Endothelial cell of umbilical vein (primary cell): Measurements from ENCODE around the gene MAK.

Source experiments
- EZH2 ChIP-seq: IDR thresholded peaks from 2 replicates; pipeline ENCODE4 v1.6.1; 2012; ENCODE audit warnings: borderline replicate concordance, low read depth, mild to moderate bottlenecking, moderate library complexity, low read length, inconsistent platforms; ENCODE audit not compliant: severe bottlenecking
- FOS ChIP-seq: IDR thresholded peaks from 2 replicates; pipeline ENCODE4 v1.6.1; 2011; ENCODE audit warnings: mild to moderate bottlenecking, low read length, moderate library complexity, borderline replicate concordance; ENCODE audit not compliant: insufficient read depth
- GATA2 ChIP-seq: IDR thresholded peaks from 2 replicates; pipeline ENCODE4 v1.7.0; 2011; ENCODE audit warnings: low read depth, mild to moderate bottlenecking, moderate library complexity, mixed read lengths, low read length; ENCODE audit not compliant: insufficient read length, insufficient read depth
- JUN ChIP-seq: IDR thresholded peaks from 2 replicates; pipeline ENCODE4 v1.6.1; 2011; ENCODE audit warnings: borderline replicate concordance, low read depth; ENCODE audit not compliant: insufficient read length, insufficient read depth
- MYC ChIP-seq: IDR thresholded peaks from one replicate; pipeline ENCODE4 v1.6.1; 2011; ENCODE audit warnings: mild to moderate bottlenecking, low read depth, low read length
- POLR2A ChIP-seq: IDR thresholded peaks from 2 replicates; pipeline ENCODE4 v1.6.1; 2012; ENCODE audit warnings: low read depth, mild to moderate bottlenecking, control low read depth, low read length
- POLR2AphosphoS5 ChIP-seq: IDR thresholded peaks from 2 replicates; pipeline ENCODE4 v1.6.1; 2012; ENCODE audit warnings: low read depth, mild to moderate bottlenecking, control low read depth, low read length, moderate library complexity; ENCODE audit not compliant: insufficient read depth
- TF ChIP-seq, protein P1 (sequence below), 2 donors: IDR thresholded peaks; 1 replicate in 1 of 2; 2 replicates in 1 of 2; pipeline ENCODE4 v1.5.1; 2011; ENCODE audit warnings: low read length in 2 of 2, mild to moderate bottlenecking in 2 of 2, moderate library complexity in 2 of 2, control low read depth in 1 of 2, inconsistent platforms in 1 of 2, low read depth in 1 of 2; ENCODE audit not compliant: insufficient read depth in 1 of 2; ENCODE audit errors: extremely low read depth in 1 of 2
- TF ChIP-seq, protein P2 (sequence below): IDR thresholded peaks from 2 replicates; pipeline ENCODE4 v1.6.1; 2011; ENCODE audit not compliant: insufficient read depth, insufficient read length

DNA sequence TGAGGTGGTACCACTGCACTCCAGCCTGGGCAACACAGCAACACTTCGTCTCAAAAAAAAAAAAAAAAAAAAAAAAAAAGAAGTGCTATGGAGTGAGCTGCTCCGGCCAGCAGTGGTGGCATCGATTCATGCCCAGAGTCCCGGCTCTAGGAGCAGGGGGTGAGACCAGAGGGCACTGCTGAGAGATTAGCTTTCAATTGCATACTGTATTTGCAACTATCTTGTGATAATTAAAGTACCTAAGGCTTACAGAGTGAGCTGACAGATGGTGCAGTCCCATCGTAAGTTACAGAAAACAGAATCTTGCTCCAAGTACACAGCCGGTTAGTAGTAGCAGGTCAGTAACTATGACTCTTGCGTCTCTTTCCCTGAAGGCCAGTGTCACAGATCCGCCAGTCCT is 59.3 kb downstream of the MAK start:
- no peak for TF ChIP-seq POLR2A
- TF ChIP-seq, protein P1, sequence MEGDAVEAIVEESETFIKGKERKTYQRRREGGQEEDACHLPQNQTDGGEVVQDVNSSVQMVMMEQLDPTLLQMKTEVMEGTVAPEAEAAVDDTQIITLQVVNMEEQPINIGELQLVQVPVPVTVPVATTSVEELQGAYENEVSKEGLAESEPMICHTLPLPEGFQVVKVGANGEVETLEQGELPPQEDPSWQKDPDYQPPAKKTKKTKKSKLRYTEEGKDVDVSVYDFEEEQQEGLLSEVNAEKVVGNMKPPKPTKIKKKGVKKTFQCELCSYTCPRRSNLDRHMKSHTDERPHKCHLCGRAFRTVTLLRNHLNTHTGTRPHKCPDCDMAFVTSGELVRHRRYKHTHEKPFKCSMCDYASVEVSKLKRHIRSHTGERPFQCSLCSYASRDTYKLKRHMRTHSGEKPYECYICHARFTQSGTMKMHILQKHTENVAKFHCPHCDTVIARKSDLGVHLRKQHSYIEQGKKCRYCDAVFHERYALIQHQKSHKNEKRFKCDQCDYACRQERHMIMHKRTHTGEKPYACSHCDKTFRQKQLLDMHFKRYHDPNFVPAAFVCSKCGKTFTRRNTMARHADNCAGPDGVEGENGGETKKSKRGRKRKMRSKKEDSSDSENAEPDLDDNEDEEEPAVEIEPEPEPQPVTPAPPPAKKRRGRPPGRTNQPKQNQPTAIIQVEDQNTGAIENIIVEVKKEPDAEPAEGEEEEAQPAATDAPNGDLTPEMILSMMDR (IDR thresholded peaks at IDR 0.05; ENCODE audit: extremely low read depth in 1 of 2, insufficient read depth in 1 of 2, low read depth in 1 of 2, low read length in 2 of 2) = no peak
- TF ChIP-seq FOS = no peak
- TF ChIP-seq POLR2AphosphoS5 = no peak
- TF ChIP-seq MYC = no peak
- no peak for TF ChIP-seq EZH2
- TF ChIP-seq, protein P2, sequence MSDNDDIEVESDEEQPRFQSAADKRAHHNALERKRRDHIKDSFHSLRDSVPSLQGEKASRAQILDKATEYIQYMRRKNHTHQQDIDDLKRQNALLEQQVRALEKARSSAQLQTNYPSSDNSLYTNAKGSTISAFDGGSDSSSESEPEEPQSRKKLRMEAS = no peak
- no peak for TF ChIP-seq JUN
- TF ChIP-seq GATA2 = no peak
